Stimulated activated CD8-positive, alpha-beta memory T cell treated with anti-CD3 and anti-CD28 coated beads, Interleukin-4, amount 100 ng/mL, for 4 hours (primary cell): ENCODE results near the gene GPX5.
A peak's percentile ranks its signal among the peaks of the same experiment; 100 is the strongest.
"Not testable (repeated sequence)": the region's sequence is repeated elsewhere in the genome, so short reads cannot be mapped to it uniquely, and the experiment has no call there.

Experiments used
- DNase-seq, 2 donors: peaks; one replicate each; pipeline ENCODE4 v3.0.0-alpha.2; 2020; ENCODE audit warnings: low read depth in 2 of 2, low spot score in 1 of 2

GPX5 gene

DNA sequence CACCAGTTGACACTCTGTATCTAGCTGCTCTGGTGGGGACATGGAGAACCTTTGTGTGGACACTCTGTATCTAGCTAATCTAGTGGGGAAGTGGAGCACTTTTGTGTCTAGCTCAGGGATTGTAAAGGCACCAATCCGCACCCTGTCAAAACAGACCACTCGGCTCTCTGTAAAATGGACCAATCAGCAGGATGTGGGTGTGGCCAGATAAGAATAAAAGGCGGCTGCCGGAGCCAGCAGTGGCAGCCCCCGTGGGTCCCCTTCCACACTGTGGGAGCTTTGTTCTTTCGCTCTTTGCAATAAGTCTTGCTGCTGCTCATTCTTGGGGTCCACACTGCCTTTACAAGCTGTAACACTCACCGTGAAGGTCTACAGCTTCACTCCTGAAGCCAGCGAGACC, 13.3 kb upstream of the GPX5 start:
- not testable (repeated sequence) for DNase-seq

DNA sequence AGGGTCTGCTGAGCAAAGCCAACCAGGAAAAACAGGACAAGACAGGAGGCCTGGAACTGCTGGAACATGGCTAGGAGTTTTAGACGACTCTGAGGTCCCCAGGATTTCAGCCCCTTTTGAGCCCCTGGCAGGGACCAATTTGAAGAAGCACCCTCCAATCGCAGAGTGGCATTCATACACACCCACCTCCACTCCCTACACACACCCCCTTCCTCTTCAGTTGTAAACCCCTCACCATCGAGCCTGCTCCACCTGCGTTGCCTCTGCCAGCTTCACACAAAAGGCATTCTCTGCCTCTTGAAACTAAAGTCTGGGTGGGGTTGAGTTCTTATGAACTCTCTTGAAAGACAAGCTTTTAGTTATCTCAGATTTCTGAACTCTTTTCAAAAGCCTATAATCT, 10.0 kb upstream of the GPX5 start, which contains the start of gene GPX6:
TSS of gene GPX6 (minus strand) at position 118 of the 400 bp plus-strand sequence. CDS start at position 68, 50 bp downstream.
- DNase-seq = no peak

DNA sequence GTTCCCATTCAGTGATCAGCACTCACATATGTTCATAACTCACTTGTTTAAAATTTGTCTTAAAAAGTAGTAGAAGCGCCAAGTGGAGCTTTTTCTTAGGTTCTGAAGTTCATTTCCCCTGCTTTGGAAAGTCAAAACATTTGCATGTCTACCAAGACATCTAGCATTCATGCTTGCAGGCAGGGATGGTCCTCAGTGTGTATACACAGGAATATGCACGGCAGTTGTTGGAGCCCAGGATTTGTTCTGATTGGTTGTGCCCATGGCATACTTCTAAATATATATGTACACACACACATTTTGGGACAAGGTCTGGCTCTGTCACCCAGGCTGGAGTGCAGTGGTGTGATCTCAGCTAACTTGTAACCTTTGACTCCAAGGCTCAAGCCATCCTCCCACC, 7.7 kb upstream of the GPX5 start:
- no peak for DNase-seq

DNA sequence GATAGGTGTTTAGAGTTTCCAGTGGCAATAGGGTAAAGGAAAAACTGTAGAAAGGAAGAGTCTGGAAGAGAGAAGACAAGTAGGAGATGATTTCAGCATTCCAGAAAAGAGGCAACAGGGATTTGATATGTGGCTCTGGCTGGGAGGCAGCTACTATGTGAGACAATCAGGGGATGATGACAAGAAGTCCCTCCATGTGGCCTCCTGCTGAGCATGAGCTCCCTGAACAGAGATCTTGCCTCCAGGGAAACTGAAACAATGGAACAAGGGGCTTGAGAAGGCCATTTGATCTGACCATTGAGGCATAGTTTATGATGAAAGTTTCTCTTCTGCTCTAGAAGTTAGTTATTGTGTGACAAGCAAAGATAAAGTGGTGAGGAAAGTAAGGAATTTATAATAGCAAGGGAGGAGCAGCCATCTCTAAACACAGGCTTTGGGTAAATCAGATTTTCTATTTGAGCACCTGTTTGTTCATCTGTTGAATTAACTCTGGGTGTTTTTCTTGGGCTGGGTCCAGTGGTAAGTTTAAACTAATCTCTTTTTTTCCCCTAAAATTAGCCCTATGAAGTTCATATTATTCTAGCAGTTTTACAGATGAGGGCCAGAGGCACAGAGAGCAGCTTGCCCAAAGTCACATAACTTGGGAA, 3.0 kb upstream of the GPX5 start:
- DNase-seq = no peak

DNA sequence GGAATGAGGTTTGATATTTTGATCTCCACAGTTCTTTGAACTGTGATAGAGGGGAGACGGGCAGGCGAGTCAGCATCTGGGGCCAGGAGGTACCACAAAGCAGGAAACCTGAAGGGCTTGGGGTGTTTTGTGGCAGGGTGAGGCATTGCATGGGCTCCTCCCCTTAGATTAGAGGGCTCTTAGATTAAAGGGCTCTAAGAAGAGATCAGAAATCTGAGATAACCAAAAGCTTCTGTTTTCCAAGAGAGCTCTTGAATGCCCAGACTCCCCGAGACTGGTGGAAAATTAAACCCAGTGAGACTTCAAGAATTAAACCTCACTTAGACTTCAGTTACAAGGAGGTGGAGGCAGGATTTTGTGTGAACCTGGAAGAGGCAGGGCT, 2.4 kb upstream of the GPX5 start:
- DNase-seq = peak in 1 of 2 donors; percentile 12

DNA sequence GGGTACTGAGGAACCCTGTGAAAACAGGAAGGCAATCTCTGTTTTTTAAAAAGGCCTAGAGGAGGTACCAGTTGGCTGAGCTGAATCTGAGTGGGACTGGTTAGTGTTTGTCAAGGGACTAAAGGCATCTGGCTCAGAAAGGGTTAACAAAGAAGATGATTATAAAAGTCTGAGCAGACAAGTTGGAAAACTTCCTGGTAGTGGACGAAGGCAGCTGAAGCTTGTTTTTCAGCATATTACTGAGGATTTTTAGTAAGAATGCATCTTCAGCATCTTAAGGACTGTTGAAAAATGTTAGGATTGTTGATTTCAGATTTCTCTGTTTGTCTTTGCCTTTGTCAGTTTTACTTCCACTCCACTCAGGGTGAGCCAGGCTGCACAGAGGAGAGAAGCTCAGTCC, 5.1 kb downstream of the GPX5 start:
- no peak for DNase-seq

DNA sequence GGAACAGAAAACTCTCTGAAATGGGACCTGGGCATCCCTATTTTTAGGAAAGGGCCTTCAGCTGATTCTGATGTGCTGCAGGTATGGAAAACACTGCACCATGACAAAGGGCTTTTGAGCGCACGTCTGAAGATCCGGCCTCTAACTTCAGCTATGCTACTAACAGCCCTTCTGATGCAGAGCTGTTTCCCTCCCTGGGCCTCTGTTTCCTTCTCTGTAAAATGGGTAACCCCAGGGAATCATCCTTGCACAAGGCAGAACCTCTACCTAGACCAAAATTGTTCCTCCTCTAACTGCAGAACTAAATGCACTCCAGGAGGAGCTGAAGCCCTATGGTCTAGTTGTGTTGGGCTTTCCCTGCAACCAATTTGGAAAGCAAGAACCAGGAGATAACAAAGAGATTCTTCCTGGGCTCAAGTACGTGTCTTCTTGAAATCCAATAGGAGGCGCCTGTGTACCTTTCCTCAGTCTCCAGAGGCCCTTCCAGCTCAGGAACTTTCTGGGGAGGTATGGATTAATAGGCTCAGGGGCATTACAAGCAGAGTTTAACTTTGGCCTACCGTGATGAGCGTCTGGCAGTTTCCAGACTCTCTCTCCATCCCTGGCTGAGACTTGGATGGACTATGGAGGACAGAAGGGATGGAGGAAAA, 5.9 kb downstream of the GPX5 start:
- DNase-seq = no peak

DNA sequence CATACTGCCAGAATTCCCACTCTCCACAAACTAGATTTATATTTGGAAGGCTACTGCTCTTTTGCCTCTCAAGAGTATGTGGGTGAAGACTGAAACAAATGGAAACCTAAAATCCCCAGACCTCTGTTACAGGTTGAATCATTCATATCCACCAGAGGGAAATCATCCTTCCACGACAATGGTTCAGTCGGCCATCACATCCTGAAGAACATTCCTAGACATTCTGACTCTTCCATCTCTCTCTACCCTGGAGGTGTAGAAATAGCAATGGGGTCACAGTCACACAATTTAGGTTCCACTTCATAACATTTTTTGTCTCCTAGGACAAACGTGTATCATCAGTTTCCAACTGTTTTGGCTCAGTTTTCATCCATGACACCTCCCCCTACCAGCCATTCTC, 8.6 kb downstream of the GPX5 start:
- DNase-seq = no peak

DNA sequence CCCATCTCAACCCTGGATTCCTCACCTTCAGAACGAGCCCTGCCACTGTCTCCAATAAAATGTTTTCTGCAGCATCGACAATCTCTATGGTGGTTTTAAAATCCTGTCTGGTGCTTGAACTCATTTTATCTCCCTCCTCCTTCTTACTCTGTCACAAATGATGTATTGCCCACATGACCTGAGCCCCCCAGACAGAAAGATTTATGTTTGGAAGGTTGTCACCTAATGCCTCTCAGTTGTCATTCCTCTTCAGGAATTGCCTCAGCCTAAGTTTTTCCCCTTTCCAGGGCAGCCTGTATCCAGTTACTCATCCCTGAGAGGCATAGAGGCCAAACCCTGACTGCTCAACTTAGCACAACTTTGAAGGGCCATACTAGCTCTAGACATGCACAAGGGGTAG, 9.2 kb downstream of the GPX5 start:
- DNase-seq = no peak

DNA sequence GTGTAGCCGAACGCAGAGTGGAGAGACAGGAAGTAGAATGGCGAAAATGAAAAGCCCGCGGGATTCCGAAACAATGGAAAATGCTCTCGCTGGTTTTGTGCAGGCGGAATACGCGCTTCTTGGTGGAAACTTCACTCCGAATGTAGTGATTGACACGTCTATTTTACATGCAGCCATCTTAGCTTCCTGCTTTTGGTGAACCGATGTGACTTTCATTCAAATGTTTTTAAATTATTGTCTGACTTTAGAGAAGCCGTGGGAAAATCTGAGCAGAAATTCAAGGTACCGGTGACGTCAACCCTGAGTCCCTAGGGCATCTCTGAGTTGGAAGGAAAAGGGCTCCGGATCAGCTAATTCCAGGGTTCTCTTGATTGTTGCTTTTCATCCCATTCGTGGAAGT, 11.4 kb downstream of the GPX5 start:
- no peak for DNase-seq

DNA sequence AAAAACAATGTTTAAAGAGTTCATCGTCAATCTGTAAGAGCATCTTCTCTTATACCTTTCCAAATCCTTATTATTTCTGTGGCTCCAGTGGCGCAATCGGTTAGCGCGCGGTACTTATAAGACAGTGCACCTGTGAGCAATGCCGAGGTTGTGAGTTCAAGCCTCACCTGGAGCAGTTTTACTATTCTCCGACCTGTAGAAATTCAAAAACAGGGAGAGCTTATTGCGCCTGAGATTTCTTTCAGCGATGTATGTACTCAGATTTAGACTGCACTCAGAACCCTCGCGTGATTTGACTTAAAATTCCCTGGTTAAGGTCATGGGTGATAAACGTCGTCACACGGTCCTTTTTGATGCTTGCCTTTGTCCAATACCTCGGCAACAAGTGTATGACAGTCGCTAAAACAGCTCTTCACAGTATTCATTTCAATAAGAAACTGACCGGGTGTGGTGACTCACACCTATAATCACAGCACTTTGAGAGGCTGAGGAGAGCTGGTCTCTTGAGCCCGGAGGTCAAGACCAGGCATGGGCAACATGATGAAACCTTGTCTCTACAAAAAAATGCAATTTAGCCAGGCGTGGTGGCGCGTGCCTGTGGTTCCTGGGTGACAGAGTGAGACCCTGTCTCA, 11.9 kb downstream of the GPX5 start:
- no peak for DNase-seq

DNA sequence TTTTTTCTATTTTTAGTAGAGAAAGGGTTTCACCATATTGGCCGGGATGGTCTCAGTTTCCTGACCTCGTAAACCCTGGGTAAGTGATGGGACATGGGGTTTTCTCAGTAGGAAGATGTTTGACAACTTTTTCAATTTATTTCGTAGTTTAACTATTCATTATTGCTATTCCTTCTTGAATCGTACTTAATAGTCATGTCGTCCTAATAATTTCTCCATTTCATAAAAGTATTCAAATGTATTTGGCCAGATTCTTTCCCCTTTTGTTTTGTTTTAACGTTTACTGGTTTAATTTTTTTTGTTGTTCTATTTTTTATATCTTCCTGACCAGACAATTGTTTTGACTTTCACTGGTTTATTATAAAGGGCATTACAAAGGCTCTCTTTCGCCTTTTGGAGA, 16.3 kb downstream of the GPX5 start:
- DNase-seq = no peak

DNA sequence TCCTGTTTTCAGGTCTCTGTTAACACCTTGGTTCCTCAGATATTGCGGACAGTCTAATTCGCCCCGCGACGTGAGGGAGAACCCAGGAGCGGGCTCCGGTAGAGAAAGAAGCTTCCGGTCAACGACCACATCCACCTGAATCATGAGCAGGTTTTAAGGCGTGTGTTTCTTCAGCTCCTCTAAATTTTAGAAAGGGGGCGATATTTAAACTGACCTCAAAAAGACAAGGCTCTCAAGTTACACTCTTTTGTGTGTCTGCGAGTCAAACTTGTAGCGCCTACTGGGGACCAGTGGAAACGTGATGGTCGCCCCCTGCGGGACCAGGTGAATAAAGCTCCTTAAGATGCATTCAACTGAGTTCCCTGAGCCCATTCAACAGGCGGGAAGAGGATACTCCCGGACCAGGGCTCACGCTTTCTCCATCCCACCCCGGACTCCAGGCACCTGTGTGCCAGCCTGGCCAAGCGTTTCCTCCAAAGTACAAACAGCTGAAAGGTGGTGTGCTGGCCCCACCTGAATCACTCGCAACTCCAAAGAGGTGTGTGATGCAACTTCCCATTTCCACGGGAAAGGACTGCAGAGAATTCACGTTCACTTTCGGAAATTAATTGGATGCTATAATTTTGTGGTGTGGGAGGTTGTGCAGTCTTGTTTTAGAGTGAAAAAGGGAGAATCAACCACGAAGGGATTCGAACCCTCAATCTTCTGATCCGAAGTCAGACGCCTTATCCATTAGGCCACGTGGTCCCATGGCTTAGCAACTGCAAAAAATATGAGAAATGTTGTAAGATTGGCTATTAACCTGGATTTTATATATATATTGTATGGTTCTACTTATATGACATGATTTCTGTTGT, 17.0 kb downstream of the GPX5 start:
- peak in 1 of 2 donors; percentile 7 for DNase-seq

DNA sequence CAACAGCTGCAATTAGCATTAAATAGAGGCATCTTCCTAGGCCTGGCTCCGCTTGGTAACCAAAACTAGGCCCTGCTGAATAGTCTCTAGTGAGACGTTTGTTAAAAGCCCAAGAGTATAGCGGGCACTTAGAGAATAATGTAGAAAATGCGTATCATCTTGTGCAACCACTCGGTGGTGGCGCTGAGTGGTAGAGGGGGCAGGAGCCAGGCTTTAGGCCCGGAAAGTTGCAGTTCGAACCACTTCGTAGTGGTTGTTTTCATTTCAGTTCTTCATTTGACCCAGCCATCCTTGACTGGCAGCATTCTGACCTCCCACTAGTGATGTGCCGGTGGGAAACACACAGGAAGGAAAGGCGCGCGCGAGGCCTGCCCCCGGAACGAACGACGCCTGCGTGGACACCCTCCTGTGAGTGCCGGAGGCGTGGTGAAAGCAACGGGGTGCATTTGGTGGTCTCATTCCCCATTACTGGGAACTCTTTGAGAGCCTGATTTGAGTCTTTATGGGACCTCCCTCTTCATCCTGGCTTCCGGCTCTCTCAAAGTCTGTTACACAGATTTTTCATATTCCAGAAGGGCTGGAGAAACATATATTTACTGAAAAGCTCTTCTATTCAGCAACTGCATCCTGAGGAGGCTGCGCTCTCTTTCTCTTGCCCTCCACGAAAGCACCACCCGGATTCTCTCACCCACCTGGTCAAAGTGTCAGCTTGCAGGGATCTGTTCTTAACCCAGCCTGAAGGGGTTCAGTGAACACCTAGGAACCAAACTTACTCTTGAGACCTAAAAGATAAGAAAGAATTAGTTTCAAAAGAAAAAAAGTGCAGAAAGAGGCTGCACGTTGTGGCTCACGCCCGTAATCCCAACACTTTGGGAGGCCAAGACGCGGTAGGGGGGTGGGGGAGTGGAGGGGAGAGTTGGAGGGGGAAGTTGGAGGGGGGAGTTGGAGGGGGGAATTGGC, 18.2 kb downstream of the GPX5 start:
- no peak for DNase-seq

DNA sequence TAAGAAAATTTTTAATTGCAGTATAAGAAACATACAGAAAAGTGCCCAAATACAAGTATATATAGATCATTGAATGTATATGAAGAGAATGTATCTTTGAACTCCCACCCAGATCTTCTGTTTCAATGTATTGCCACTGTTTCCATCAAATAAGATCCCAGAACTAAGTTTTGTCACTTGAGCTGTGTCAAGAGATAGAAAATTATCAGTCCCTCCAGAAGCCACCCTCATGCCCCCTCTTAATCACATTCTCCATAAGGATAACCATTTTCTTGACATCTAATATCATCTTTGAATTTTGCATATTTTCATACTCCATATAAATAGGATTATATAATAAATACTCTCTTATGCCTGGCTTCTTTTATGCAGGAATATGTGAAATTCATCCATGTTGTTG, 20.3 kb downstream of the GPX5 start:
- DNase-seq = no peak

DNA sequence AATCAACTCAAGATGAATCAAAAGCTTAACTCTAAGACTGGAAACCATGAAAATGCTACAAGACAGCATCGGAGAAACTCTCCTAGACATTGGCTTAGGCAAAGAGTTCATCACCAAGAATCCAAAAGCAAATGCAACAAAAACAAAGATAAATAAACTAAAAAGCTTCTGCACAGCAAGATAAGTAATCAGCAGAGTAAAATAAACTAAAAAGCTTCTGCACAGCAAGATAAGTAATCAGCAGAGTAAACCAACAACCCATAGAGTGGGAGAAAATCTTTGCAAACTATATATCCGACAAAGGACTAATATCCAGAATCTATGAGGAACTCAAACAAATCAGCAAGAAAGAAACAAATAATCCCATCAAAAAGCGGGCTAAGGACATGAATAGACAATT, 21.3 kb downstream of the GPX5 start:
- not testable (repeated sequence) for DNase-seq

DNA sequence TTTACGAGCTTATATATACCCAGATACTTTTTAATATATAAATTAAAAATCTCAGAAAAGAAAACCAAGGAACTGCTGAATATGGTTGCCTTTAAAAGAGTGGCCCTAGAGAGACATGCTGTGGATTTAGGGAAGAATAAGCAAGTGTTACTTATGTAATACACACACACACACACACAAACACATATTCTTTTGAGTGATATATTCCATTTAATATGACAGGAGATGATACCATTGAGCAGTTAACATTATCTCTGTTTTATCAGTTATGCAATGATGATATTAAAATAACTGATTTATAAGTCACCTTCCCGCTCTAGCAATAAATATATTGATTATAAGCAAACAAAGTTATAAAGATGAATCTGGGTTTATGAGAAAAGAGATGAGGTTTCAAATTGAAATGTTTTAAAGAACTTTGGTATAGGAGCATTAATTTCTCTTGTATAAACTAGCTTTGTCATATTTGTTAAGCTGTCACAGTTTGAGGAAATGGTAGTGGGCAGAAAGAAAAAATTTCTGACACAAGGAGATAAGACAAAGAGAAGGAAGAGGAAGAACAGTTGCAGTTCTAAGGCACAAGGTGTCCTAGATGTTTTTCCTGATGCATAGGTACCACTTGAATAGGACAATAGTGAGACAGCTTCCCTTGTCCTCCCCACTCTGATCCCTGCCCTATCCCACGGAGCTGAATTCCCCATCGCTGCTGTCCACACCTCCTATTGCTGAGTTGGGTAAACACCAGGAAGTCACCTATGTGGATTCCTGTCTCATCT, 26.4 kb downstream of the GPX5 start:
- DNase-seq = no peak

DNA sequence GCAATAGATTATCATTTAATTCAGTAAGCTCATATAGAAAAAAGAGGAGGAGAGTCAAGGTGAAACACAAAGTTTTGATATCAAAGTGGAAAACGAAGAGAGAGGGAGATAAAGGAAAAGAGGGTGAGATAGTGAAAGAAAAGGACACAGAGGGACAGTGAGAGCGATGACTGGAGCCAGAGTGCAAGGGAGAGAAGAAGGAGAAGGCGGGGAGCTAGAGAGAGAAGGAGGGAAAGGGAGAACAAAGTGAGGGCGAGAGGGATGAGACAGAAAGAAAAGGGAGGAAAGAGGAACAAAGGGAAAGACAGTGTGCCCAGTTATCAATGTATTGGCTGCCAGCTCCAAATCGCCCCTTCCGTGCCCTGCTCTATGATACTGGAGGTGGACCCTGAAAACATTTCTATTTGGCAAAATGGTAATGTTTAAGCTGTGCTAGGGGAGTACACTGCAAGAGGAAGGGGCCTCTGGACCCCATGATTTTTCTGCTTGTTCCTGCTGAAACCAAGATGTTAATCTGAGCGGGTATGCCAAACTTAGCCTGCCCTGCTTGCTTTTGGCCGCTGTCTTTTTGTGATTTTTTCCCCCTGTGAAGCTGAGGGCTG, 27.8 kb downstream of the GPX5 start:
- no peak for DNase-seq
